GM12865 (cell line): ENCODE results near the gene PI4K2B.

Experiments
- DNase-seq: peaks from one replicate; pipeline ENCODE4 v3.0.0; 2010; ENCODE audit warnings: low read depth
- H3K4me3 ChIP-seq: 2 replicates; pipeline ENCODE4 v1.5.1; 2011; ENCODE audit warnings: mild to moderate bottlenecking, low read depth, low read length, control low read depth
- CTCF ChIP-seq: IDR thresholded peaks from 2 replicates; pipeline ENCODE4 v1.5.1; 2011; ENCODE audit warnings: low read length, control low read depth, low read depth, inconsistent platforms; ENCODE audit not compliant: insufficient read depth; ENCODE audit errors: missing control alignments

PI4K2B gene

GRCh38 chr4:25280210-25280609 lies 46.4 kb downstream of the PI4K2B start:
- TF ChIP-seq CTCF, result no peak
- no peak overlapping the region for H3K4me3 ChIP-seq
- DNase-seq, result no peak

GRCh38 chr4:25283948-25284347 lies 50.1 kb downstream of the PI4K2B start:
- no peak overlapping the region for H3K4me3 ChIP-seq
- no peak for DNase-seq
- no peak for TF ChIP-seq CTCF

GRCh38 chr4:25284466-25284865 lies 50.6 kb downstream of the PI4K2B start:
- no peak for DNase-seq
- H3K4me3 ChIP-seq, result no peak overlapping the region
- no peak for TF ChIP-seq CTCF

GRCh38 chr4:25290490-25291067 lies 56.7 kb downstream of the PI4K2B start:
- H3K4me3 ChIP-seq, result no peak overlapping the region
- no peak for DNase-seq
- TF ChIP-seq CTCF, result no peak

GRCh38 chr4:25291158-25291733 lies 57.4 kb downstream of the PI4K2B start:
- no peak for TF ChIP-seq CTCF
- H3K4me3 ChIP-seq, result no peak overlapping the region
- no peak for DNase-seq

GRCh38 chr4:25297528-25298242 lies 63.9 kb downstream of the PI4K2B start:
- no peak for TF ChIP-seq CTCF
- DNase-seq, result no peak
- no peak overlapping the region for H3K4me3 ChIP-seq
